Liver (tissue), 9 donors: ENCODE data around the gene PYCARD. TPM values are rescaled to one million over a fixed set of nuclear protein-coding genes. Genes with fewer than 3 reads are reported as not detected.

Source experiments
- DNase-seq: peaks from one replicate; pipeline ENCODE4 v3.0.0-alpha.2; 2017; ENCODE audit warnings: low spot score
- H3K27ac ChIP-seq, 2 donors: one replicate each; pipeline ENCODE4 v1.7.0; 2013; ENCODE audit warnings: inconsistent platforms in 2 of 2, low read length in 2 of 2, control low read depth in 1 of 2, low read depth in 1 of 2, mild to moderate bottlenecking in 1 of 2
- H3K27me3 ChIP-seq, 4 donors: one replicate each; pipeline versions ENCODE4 v1.6.1 to v1.7.0; 2013; ENCODE audit warnings: low read length in 3 of 4, inconsistent platforms in 1 of 4, mild to moderate bottlenecking in 1 of 4, moderate library complexity in 1 of 4; ENCODE audit not compliant: control insufficient read depth in 4 of 4, insufficient read depth in 4 of 4
- H3K36me3 ChIP-seq, 4 donors: one replicate each; pipeline versions ENCODE4 v1.6.1 to v1.7.0; 2013; ENCODE audit warnings: low read length in 3 of 4, mild to moderate bottlenecking in 3 of 4, low read depth in 1 of 4, moderate library complexity in 1 of 4; ENCODE audit not compliant: control insufficient read depth in 4 of 4, insufficient read depth in 3 of 4
- H3K4me1 ChIP-seq, 4 donors: one replicate each; pipeline versions ENCODE4 v1.6.1 to v1.7.0; 2013; ENCODE audit warnings: low read length in 3 of 4, mild to moderate bottlenecking in 3 of 4, moderate library complexity in 1 of 4; ENCODE audit not compliant: control insufficient read depth in 4 of 4, insufficient read depth in 4 of 4
- H3K4me3 ChIP-seq, 3 donors: one replicate each; pipeline versions ENCODE4 v1.6.1 to v1.7.0; 2013; ENCODE audit warnings: low read length in 3 of 3, control low read depth in 1 of 3, low read depth in 1 of 3, mild to moderate bottlenecking in 1 of 3
- H3K9ac ChIP-seq, 2 donors: one replicate each; pipeline ENCODE4 v1.7.0; 2013; ENCODE audit warnings: low read length in 2 of 2, mild to moderate bottlenecking in 2 of 2, moderate library complexity in 2 of 2, control low read depth in 1 of 2, low read depth in 1 of 2
- H3K9me3 ChIP-seq, 4 donors: one replicate each; pipeline versions ENCODE4 v1.6.1 to v1.7.0; 2013; ENCODE audit warnings: low read length in 3 of 4; ENCODE audit not compliant: control insufficient read depth in 4 of 4
- ATF3 ChIP-seq: IDR thresholded peaks from 2 replicates; pipeline ENCODE4 v1.6.1; 2016; ENCODE audit warnings: antibody characterized with exemption
- CTCF ChIP-seq: fragments of 150-350 bp; IDR thresholded peaks from 2 replicates; pipeline ENCODE4 v1.5.1; 2017; ENCODE audit warnings: improper control_type of control experiment, low read depth, low read length; ENCODE audit not compliant: missing input control
- EGR1 ChIP-seq, 2 donors: IDR thresholded peaks; 2 replicates each; pipeline ENCODE4 v1.6.1; 2016 to 2018; ENCODE audit warnings: antibody characterized with exemption in 2 of 2, low read depth in 2 of 2
- FOXA1 ChIP-seq: IDR thresholded peaks from 2 replicates; pipeline ENCODE4 v1.6.1; 2016; ENCODE audit warnings: antibody characterized with exemption
- FOXA2 ChIP-seq: IDR thresholded peaks from 2 replicates; pipeline ENCODE4 v1.6.1; 2016; ENCODE audit warnings: antibody characterized with exemption
- GABPA ChIP-seq, 2 donors: IDR thresholded peaks in 1 of 2; conservative IDR thresholded peaks in 1 of 2; 2 replicates each; pipeline ENCODE4 v1.6.1; 2016; ENCODE audit warnings: antibody characterized with exemption in 2 of 2, mild to moderate bottlenecking in 1 of 2, moderate library complexity in 1 of 2
- HNF4A ChIP-seq, 2 donors: conservative IDR thresholded peaks; 2 replicates each; pipeline ENCODE4 v1.6.1; 2016; ENCODE audit warnings: antibody characterized with exemption in 2 of 2, mild to moderate bottlenecking in 2 of 2
- HNF4G ChIP-seq: IDR thresholded peaks from 2 replicates; pipeline ENCODE4 v1.6.1; 2016; ENCODE audit warnings: antibody characterized with exemption
- JUND ChIP-seq, 2 donors: IDR thresholded peaks; 2 replicates each; pipeline ENCODE4 v1.6.1; 2016; ENCODE audit warnings: antibody characterized with exemption in 2 of 2
- MAX ChIP-seq: IDR thresholded peaks from 2 replicates; pipeline ENCODE4 v1.6.1; 2016; ENCODE audit warnings: antibody characterized with exemption
- NR2F2 ChIP-seq: IDR thresholded peaks from 2 replicates; pipeline ENCODE4 v1.6.1; 2016; ENCODE audit warnings: antibody characterized with exemption
- RAD21 ChIP-seq, 2 donors: IDR thresholded peaks; 2 replicates each; pipeline ENCODE4 v1.6.1; 2016; ENCODE audit warnings: antibody characterized with exemption in 2 of 2, mild to moderate bottlenecking in 2 of 2
- REST ChIP-seq: IDR thresholded peaks from 2 replicates; pipeline ENCODE4 v1.6.1; 2016; ENCODE audit warnings: antibody characterized with exemption, mild to moderate bottlenecking
- RXRA ChIP-seq, 2 donors: IDR thresholded peaks; 2 replicates each; pipeline ENCODE4 v1.6.1; 2017 to 2018; ENCODE audit warnings: antibody characterized with exemption in 2 of 2, mild to moderate bottlenecking in 1 of 2
- SP1 ChIP-seq: IDR thresholded peaks from 2 replicates; pipeline ENCODE4 v1.6.1; 2018; ENCODE audit warnings: antibody characterized with exemption, mild to moderate bottlenecking
- TAF1 ChIP-seq: conservative IDR thresholded peaks from 2 replicates; pipeline ENCODE4 v1.6.1; 2016; ENCODE audit warnings: antibody characterized with exemption, mild to moderate bottlenecking
- YY1 ChIP-seq: IDR thresholded peaks from 2 replicates; pipeline ENCODE4 v1.6.1; 2016; ENCODE audit warnings: antibody characterized with exemption, mild to moderate bottlenecking
- ZBTB33 ChIP-seq: IDR thresholded peaks from 2 replicates; pipeline ENCODE4 v1.6.1; 2016; ENCODE audit warnings: antibody characterized with exemption
- WGBS: extraction: QIAGEN DNeasy Blood & Tissue Kit; methylation state at CpG from one replicate; pipeline ENCODE4 v1.1.7; 2013; 5-methylcytosine and 5-hydroxymethylcytosine counted together
- polyA plus RNA-seq, 2 donors: library from polyadenylated mRNA; stranded (reverse) in 1 of 2; unstranded in 1 of 2; fragments of 200-250 nt in 1 of 2; fragments of >200 nt in 1 of 2; fragmentation: Nextera tagmentation in 1 of 2; extraction: Ambion mirVana in 1 of 2; gene quantifications; one replicate each; pipeline versions ENCODE4 v1.2.1 to v1.2.3, GENCODE V29; 2013 to 2015
- total RNA-seq, 2 donors: library from RNA; depleted of rRNA; stranded (reverse); fragments of >200 nt; gene quantifications; one replicate each; pipeline ENCODE4 v1.2.3, GENCODE V29; 2014
- donor health status: healthy.
- donor health status: healthy.
- donor health status: healthy.
- donor health status: healthy.
- donor health status: healthy.

PYCARD gene
- total and polyA plus RNA-seq, 4 donors: 6.7 to 35.9 (median 10.8) TPM

GRCh38 chr16:31194898-31195297 lies 7.7 kb downstream of the PYCARD start:
- Histone ChIP-seq H3K27me3 (no peaks in the 10 kb centered on the region), H3K27ac (no peak overlapping the region)
- whole genome bisulfite sequencing: 87% methylated on average over 7 of the region's 7 CpGs

GRCh38 chr16:31193874-31194273 lies 8.7 kb downstream of the PYCARD start:
- 96% methylated on average over 2 of the region's 2 CpGs for WGBS
- Histone ChIP-seq H3K27me3 (no peaks in the 10 kb centered on the region), H3K9me3 (no peaks in the 10 kb centered on the region), H3K36me3 (peaks cover 24 to 58% (median 50%) of the 10 kb centered on the region in 4 donors), H3K4me1 (peaks cover 0 to 3% (median 0%) of the 10 kb centered on the region in 4 donors), H3K4me3 (no peak overlapping the region), H3K27ac (no peak overlapping the region), H3K9ac (no peak overlapping the region)
- DNase-seq: no peak
- TF ChIP-seq RXRA (IDR thresholded peaks at IDR 0.05) (no peak), HNF4G (no peak), HNF4A (conservative IDR thresholded peaks at IDR 0.05) (no peak), EGR1 (IDR thresholded peaks at IDR 0.05; ENCODE audit: low read depth in 2 of 2) (no peak), ZBTB33 (no peak), YY1 (no peak), SP1 (no peak), MAX (no peak), FOXA2 (no peak), REST (no peak), JUND (IDR thresholded peaks at IDR 0.05) (no peak), TAF1 (no peak), NR2F2 (no peak), GABPA (IDR thresholded peaks at IDR 0.05 in 1 of 2, conservative IDR thresholded peaks at IDR 0.05 in 1 of 2) (no peak), ATF3 (no peak), CTCF (no peak), FOXA1 (no peak)

More at GRCh38 chr16:31194898-31195297, 7.7 kb downstream of the PYCARD start:
- H3K4me1 ChIP-seq: peaks cover 0 to 4% (median 0%) of the 10 kb centered on the region in 4 donors
- H3K4me3 ChIP-seq: no peak overlapping the region
- H3K36me3 ChIP-seq: peaks cover 19 to 47% (median 40%) of the 10 kb centered on the region in 4 donors
- no peak overlapping the region for H3K9ac ChIP-seq
- H3K9me3 ChIP-seq: no peaks in the 10 kb centered on the region
- TF ChIP-seq FOXA1: no peak
- no peak for TF ChIP-seq TAF1
- TF ChIP-seq JUND (IDR thresholded peaks at IDR 0.05): no peak
- no peak for TF ChIP-seq HNF4G
- TF ChIP-seq CTCF: no peak
- TF ChIP-seq RAD21 (IDR thresholded peaks at IDR 0.05): no peak
- DNase-seq: no peak
